GM21576 (cell line): Measurements from ENCODE around the gene PACSIN1.
"Not testable (repeated sequence)": the region's sequence is repeated elsewhere in the genome, so short reads cannot be mapped to it uniquely, and the experiment has no call there.

ENCODE experiments used
- ATAC-seq: cut with Tn5 transposase; IDR thresholded peaks from one replicate; pipeline ENCODE4 v1.9.1; 2021; ENCODE audit warnings: mild to moderate bottlenecking, moderate library complexity; ENCODE audit not compliant: unreplicated experiment

PACSIN1 gene

DNA sequence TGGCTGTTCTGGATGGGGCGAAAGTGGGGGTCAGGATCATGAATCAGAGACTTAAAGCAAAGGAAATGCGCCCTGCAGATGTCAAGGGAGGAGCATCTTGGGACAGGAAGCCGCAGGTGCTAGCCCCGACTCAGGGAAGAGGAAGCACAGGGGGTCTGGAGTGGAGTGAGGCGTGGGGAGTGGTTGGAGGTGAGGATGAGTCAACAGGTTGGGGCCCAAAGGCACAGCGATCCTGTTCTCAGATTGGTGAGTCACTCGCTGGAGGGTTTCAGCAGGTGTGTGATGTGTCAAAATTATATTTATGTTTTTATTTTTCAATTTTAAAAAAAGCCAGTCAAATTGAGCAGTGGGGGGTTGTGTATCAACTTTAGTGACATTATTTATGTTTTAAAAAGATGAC lies 19.0 kb downstream of the PACSIN1 start:
- no peak for ATAC-seq

DNA sequence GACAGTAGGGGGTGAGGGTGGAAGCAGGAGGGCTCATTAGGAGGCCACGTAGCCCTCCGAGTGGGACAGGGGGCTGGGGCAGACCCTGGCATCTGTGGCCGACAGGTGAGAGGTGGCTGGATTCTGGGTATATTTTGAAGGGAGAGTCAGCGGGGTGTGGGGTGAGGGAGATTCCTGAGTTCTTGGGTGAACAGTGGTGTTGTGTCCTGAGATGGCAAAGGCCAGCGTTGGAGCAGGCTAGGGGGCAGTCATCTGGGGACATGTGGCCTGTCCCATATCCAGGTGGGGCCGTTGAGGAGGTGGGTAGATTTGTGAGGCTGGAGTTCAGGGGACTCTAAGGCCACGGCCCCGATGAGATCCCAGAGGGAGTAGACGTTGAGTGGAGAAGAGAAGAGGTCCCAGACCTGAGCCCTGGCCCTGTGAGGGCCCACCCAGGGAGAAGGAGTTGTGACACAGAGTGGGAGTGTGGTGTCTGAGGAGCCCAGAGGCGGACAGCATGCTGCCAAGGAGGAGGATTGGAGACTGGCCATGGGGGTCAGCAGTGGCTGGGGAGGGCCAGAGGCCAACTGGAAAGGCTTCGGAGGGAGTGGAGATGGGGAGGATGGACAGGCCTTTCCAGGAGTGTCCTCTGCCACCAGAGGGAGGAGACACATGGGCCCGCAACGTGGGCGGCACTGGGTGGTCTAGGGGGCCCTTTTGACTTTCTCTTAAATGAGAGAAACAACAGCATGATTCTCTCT lies 19.6 kb downstream of the PACSIN1 start:
- ATAC-seq: no peak

DNA sequence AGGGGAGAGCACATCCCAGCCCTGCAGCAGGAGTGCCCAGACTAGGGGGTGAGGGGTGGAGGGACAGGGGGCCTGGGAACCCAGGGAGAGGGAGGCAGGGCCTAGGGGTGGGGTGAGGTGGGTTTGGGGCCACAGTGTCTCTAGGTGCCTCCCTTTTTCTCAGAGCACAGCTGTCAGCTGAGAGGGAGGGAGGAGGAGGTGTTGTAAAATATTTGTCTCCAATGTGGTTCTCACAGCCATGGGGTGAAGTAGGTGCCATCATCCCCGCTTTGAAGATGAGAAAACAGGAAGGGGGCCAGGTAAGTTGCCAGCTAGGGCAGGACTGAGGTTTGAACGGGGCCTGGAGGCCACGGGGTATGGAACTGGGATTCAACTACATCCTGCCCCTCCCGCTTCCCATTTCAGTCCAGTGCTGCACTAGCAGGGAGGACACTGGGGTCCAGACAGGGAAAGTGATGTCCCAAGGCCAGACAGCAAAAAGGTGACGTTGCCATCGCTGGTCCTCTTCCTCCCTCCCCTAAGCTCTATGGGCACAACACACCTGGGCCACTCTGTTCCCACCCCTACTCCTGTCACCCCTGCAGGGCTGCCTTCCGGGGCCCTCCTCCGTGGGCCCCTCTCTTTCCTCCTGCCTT lies 20.3 kb downstream of the PACSIN1 start:
- ATAC-seq: no peak

DNA sequence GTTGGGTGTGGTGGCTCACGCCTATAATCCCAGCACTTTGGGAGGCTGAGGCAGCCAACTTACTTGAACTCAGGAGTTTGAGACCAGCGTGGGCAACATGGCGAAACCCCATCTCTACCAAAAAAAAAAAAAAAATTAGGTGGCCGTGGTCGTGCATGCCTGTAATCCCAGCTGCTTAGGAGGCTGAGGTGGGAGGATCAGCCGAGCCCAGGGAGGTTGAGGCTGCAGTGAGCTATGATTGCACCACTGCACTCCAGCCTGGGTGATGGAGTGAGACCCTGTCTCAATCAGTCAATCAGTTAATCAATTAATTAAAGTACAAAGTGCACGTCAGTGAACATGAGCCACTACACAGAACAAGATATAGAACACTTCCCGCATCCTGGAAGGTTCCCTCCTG lies 21.0 kb downstream of the PACSIN1 start:
- ATAC-seq: not testable (repeated sequence)

DNA sequence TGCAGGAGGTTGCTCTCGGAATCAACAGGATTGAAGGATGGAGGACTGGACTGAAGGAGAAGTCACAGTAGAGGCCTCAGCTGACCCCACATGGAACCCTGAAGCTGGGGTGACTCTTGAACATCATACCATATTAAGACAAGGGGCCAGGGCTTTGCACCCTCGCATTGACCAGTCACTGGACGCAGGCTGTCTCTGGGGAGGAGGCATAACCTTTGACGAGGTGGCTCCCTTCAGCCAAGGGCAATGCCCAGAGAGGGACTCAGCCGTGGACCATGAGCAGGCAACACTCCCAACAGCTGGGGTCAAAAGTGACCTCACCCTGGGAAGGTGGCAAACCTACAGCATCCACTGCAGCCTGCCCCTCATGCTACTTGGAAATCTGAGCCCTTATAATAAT lies 21.7 kb downstream of the PACSIN1 start:
- ATAC-seq: no peak

DNA sequence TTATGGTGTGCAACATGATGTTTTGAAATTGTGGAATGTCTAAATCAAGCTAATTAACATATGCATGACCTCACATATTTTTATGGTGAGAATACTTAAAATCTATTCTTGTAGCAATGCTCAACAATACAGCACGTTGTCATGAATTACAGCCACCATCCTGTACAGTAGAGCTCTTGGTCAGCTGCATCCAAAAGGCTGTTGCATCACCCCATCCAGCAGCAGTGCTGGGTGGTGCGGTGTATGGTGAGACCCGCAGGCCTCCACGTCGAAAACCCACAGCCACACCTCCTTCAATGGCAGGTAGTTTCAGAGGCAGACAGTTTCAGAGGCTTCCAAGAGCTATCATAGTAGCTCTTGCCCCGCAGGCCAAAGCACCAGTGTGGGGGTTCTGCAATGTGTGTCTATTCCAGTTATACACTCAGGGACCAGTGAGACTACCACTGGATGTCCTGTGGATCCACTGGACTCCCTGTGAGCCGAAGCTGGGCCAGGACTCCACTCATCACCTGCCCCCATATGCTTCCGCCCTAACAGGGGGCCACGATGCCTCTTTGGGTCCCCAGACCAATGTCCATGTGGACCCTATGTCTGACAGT lies 23.4 kb downstream of the PACSIN1 start:
- no peak for ATAC-seq

DNA sequence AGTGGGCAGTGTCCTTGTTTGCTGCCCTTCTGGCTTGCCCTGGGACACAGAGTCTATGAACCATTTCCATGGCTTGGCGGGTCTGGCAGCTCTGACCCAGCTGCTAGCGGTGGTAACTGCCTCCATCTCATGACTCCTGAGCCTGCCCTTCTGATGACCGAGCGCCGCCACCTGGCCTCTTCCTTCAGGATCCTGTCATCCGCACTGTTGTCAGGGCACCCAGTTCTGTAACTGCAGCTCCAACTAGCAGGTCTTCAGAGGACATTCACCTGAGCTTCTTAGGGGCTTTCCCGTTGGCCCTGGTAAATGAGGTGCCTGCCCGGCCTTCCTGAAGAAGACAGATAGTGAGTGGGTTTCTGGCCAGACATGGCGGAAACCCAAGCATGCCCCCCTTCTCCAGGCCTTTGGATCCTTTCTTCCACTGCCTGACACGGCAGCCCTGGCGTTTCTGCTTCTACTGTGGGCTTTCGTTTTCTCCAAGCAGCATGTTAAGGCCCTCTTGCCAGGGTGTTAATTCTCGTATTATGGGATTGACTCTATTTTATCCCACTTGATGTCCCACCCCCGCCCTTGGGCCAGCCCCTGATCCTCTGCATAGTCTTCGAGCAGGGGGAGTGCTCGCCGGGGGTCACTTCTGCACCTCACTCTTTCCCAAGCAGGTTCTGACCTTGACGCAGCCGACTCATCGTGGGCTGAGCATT lies 24.7 kb downstream of the PACSIN1 start:
- no peak for ATAC-seq

DNA sequence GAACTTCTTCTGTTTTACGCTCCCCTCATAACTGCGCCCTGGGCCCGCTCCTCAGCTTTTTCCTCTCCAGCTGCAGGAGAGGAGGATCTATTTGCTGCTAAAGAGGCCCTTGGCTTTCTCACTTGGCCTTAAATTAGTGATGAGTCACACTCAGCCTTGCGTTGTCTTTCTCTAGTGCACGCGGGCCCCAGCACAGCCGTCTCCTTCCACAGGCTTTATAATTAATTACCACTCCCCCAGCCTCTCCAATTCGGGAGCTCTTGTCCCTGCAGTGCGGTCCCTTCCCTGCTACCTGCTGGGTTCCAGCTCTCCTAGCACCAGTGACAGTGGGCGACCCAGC lies 25.2 kb downstream of the PACSIN1 start:
- no peak for ATAC-seq

DNA sequence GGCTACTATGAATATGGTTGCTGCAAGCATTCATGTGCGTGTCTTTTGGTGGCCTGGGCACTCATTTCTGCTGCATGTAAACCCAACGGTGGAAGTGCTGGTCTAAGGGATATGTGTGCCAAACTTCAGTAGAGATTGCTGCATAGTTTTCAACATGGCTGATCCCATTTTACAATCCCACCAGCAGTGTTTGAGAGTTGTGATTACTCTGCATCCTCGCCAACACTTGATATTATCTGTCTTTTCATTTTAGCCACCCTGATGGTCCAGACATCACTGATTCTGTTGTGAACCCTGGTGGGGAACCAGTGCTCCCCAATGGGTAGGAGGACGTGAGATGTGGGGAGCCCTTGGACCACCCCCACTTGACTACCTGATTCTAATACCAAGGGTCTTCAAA lies 27.5 kb downstream of the PACSIN1 start:
- ATAC-seq: no peak

DNA sequence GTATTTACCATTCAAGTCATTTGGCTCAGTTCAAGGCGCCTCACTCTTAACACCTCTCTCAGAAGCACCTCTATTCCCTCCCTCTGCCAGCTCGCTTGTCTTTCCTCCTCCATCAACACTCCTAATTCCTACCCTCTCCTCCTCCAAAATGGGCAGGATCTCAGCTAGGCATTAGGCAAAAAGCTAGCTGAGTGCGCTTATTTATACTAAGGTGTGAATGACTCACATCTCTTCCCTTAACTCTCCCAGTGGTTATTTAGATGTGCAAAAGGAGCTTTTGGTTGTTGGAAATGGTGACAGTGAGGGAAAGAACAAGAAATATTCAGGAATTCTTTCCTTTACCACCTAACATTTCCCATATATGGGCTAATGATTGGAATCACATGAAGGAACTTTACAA lies 29.1 kb downstream of the PACSIN1 start:
- ATAC-seq: no peak

DNA sequence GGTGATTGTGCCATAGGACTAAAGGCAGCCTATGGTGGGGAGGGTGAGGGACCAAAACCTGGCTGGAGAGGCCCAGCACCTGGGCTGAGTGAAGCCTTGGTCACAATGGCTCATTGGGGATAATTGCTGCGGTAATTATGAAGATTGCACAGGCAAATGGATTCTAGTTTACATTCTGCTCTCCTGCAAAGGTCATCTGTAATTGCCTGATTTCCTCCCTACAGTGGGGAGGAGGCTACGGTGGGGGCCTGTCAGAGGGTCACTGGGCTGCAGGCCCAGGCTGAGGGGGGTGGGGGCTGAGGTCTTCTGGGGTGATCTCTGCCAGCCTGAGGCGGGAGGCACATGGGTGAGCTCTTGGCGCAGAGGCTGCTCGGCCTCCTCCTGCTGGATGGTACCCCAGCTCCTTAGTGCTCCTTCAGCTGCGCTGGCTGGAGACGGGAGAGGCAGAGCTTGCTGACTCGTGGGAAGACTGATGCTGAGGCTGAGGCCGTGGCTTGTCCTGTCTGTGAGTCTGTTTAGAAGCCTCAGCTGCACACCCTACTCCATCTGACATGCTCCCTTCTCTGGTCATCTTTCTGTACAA lies 30.3 kb downstream of the PACSIN1 start:
- ATAC-seq: no peak

DNA sequence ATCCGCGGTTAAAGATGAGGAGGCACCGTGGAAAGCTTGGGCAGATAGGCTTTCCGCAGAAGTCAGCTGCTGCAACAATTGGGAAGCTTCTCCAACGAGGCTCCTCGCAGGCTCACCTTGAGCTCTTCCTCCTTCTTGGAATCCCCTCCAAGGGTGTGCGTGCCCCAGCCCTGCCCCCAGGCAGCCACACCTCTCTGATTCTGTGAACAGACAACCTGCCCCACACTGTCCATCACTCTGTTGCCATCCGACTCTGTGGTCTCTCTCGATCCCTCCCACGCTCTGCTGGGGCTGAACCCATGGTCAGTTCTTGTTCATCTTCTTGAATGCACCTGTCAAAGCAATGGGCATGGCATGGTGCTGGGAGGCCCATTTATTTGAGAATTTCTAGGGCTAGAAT lies 31.5 kb downstream of the PACSIN1 start:
- no peak for ATAC-seq

DNA sequence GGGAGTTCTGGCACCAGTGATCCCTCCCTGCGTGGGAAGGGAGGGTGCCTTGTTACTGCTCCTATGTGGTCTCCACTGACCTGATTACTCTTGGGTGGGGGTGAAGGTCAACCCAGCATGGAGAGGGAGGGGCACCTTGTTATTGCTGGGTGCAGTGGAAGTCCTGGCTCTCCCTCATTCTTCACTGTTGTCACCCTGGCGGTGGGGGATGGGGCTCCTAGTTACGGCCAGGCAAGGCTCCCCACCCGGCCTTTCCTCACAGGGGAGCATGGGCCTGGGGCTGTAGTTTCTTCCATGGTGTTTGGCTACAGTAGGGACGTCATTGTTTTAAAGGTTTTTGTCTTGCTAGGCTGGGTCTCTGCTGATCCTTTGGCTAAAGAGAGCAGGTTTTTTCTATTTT lies 40.8 kb downstream of the PACSIN1 start:
- ATAC-seq: no peak

DNA sequence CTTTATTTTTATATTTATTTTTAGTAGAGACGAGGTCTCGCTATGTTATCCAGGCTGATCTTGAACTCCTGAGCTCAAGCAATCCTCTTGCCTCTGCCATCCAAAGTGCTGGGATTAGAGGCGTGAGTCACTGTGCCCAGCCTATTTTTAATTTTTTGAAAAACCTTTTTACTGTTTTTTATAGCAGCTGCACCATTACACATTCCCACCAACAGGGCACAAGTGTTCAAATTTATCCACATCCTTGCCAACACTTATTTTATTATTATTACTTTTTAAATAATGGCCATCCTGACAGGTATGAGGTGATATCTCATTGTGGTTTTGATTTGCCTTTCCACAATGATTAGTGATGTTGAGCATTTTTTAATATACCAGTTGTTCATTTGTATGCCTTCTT lies 42.5 kb downstream of the PACSIN1 start:
- no peak for ATAC-seq

DNA sequence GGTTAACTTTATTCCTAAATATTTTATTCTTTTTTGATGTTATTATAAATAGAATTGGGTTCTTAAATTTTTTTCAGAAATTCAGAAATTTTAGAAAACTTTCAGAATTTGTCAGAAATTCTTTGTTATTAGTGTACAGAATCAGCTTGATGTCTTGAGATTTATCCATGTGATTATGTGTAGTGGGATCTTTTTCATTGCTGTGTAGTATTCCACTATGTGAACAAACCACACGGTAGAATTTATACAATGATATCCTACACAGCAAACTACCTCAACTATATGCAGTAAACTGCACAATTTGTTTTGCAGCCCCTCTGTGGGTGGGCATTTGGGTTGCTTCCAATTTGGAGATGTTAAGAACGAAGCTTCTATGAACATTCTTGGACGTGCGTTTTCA lies 43.9 kb downstream of the PACSIN1 start:
- no peak for ATAC-seq

DNA sequence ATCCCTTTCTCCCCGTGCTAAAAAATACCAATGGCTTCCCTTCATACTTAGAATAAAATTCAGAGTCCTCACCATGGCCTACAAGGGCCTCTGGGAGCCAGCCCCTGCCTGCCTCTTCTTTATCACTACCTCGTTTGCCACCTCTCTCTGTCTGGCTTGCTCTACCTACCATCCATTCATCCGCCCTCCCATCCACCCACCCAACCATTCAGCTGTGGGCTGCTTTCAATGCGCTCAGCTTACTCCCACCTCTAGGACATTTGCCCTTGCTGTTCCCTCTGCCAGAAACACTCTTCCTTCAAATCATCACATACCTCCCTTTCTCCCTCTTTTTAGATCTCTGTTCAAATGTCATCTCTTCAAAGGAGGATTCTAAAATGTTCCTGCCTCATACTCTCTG lies 44.4 kb downstream of the PACSIN1 start:
- no peak for ATAC-seq

DNA sequence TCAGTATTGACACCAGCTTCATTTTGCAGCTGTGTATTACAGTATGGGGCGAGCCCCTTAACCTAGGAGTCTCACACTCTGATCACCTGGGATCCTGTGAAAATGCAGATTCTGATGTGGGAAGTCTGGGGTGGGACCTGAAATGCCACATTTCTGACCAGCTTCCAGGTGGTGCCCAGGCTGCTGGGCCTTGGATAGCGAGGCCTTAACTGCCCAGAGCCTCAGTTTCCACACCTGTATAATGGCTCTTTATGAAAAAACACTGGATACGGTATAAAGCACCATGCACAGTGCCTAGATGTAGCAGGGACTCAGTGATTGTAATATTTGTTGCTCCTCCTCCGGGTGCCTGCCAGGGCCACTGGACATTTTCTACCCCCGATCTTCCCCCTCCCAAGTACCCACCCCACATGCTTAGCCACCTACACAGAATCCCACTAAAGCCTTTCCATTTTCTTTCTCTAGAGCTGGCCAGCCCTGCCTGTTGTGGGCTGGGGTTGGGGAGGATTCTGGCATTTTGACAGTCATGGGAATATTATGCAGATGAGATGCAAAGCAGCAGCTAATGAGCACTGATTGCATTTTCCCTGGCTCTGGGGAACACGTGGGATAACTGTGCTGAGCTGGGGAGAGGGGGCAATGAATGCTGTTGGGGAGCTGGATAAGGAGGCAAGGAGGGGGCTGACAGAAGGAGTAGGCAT lies 45.5 kb downstream of the PACSIN1 start:
- ATAC-seq: no peak

DNA sequence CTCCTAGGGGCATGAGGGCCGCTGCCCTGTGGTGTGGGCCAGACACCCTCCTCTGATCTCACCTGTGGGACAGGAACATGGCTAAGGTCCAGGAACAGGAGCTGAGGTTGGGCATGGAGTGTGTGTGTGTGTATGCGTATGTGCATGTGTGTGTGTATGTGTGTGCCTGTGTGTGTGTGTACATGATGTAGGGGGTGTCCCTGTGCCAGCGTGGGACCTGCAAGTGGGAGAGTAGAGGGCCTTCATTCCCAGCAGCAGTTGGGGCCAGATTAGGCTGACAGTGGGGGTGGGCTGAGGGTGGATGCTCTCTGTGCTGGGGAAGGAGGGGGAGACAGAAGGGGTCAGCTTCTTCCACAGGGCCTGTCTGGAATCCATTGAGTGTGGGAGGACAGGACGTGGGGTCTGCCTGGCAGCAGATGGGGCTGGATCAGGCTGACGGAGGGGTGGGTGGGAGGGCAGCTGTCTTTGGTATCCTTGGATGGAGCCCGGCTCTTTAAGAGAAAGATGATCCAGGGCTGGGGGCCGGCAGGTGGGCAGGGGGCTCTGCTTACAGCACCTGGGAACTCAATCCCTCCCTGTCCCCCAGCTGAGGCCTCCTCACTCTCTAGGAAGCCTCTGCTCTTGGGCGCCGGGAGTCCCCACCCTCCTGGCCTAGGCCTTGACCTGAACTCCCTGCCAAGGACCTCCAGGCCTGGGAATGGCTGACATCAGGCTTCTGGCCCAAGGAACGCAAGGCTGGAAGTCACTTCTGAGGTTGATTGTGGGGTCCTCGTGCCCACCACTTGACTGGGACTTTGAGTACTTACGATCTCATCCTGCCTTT lies 46.2 kb downstream of the PACSIN1 start:
- ATAC-seq: no peak

DNA sequence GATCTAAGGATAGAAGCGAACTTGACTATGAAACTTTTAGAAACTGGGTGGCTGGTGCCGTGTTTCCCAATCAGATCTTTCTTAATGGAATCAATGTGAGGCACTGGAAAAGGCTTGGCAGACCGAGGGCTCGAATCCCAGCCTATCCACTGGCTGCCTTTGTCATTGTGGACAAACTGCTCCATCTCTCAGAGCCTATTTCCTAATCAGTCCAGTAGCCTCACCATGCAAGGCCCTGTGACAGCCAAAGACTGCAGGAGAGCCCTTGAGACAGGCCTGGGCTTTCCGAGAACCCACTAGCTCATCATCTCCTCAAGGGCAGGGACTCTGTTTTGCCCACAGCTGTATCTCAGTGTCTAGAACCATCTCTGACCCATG lies 46.9 kb downstream of the PACSIN1 start:
- ATAC-seq: no peak

DNA sequence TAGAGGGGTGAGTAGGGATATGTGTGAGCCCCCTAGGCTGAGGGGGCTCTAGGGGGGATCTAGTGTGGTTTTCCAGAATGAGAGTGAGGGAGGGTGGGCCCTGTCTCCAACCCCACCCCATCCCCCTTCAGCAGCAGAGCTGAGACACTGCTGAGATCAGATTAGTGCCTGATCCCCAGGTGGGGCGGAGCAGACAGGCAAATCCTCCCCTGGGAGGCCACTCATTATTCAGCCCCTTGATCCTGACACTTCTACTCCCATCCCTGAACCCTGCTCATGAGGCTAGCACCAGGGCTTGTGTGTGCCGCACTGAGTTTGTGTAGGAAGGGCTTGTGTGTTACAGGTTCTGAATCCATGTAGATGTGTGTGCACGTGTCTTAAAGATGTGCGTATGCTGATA lies 47.8 kb downstream of the PACSIN1 start:
- no peak for ATAC-seq
